ENCODE measurements around the gene ZNF138. TPM values are rescaled to one million over a fixed set of nuclear protein-coding genes. Genes with fewer than 3 reads are reported as not detected.

Gene ZNF138
- total and polyA plus RNA-seq, 2 of the 8 experiments (the other 6 are each of a cell fraction or from before 2014, with no cell fraction given) = 7.5 to 22.6 TPM

DNA sequence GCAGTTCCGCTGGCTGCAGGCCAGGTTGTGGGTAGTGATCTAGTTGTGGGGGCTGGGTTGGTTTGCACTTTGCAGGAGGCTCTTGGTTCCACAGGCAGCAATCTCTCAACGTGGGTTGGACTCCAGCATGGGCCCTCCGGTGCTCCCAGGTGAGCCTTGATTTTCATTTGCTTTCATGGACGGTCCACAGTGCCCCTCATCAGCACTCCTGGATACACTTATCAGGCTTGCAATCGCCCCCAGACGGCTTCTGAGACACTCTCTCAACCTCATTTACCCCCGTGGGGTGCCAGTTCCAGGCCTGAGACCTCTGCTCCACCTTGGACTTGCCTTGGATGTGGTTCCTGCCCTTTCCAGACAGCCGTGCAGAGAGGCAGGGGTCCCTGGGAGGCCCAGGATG lies 77.5 kb downstream of the ZNF138 start:
- Histone ChIP-seq H3K56ac (replicated peaks; ENCODE audit: insufficient read length, low read depth, low read length) (no peak overlapping the region), H3K4me3 (ENCODE audit: extremely low read depth in 1 of 4, insufficient read depth in 2 of 4, low read depth in 3 of 4, low read length in 4 of 4) (no peak overlapping the region), H4K91ac (replicated peaks; ENCODE audit: insufficient read length, low read length) (no peak overlapping the region), H3K27ac (ENCODE audit: low read depth, low read length) (no peak overlapping the region), H3K79me2 (ENCODE audit: control insufficient read depth in 1 of 2, insufficient read depth in 2 of 2, low read length in 2 of 2) (no peaks in the 10 kb centered on the region), H3K18ac (ENCODE audit: extremely low read depth, low read length) (no peak overlapping the region), H2BK15ac (ENCODE audit: low read length) (no peak overlapping the region), H3K23me2 (ENCODE audit: low read depth, low read length) (0 out of 2 replicates have a peak, but pooled peaks cover 1% of the 10 kb centered on the region), H2BK120ac (replicated peaks; ENCODE audit: low read depth, low read length) (no peak overlapping the region), H4K8ac (ENCODE audit: extremely low read depth, insufficient read depth, low read length) (no peak overlapping the region), H2AK5ac (ENCODE audit: low read depth, low read length) (no peak overlapping the region), H2BK5ac (ENCODE audit: low read depth, low read length) (no peak overlapping the region), H2BK20ac (ENCODE audit: low read length) (no peak overlapping the region), H3K4me2 (ENCODE audit: insufficient read depth in 1 of 2, low read depth in 2 of 2, low read length in 2 of 2) (no peak overlapping the region), H3K79me1 (ENCODE audit: low read depth, low read length) (no peaks in the 10 kb centered on the region; the same call in 1 of the 2 replicates), H3K4me1 (replicated peaks in 1 of 4; ENCODE audit: control insufficient read depth in 3 of 4, insufficient read depth in 4 of 4, low read length in 3 of 4) (no peaks in the 10 kb centered on the region), H3K9ac (replicated peaks in 1 of 4; ENCODE audit: extremely low read depth in 1 of 4, low read depth in 3 of 4, low read length in 3 of 4) (no peak overlapping the region), H2BK12ac (ENCODE audit: low read depth, low read length) (no peak overlapping the region), H4K20me1 (replicated peaks in 1 of 2; ENCODE audit: control insufficient read depth in 1 of 2, insufficient read depth in 2 of 2, low read length in 2 of 2) (no peaks in the 10 kb centered on the region), H3K36me3 (ENCODE audit: control insufficient read depth in 2 of 4, insufficient read depth in 4 of 4, low read length in 3 of 4) (no peaks in the 10 kb centered on the region), H3K9me3 (ENCODE audit: insufficient read depth in 2 of 2, low read depth in 1 of 2, low read length in 1 of 2) (peaks cover 5 to 50% of the 10 kb centered on the region in 2 experiments; a peak in 3 of 4 replicates), H3K14ac (ENCODE audit: insufficient read length) (no peak overlapping the region), H3K27me3 (replicated peaks in 1 of 4; ENCODE audit: control insufficient read depth in 3 of 4, extremely low read depth in 1 of 4, insufficient read depth in 3 of 4, low read length in 3 of 4) (peaks cover 0 to 3% (median 1%) of the 10 kb centered on the region in 4 experiments; a peak in 5 of 7 replicates), H3K23ac (ENCODE audit: insufficient read length) (no peak overlapping the region), H4K5ac (ENCODE audit: insufficient read length, low read depth, low read length) (no peak overlapping the region), H3K4ac (replicated peaks; ENCODE audit: insufficient read length, low read depth, low read length) (no peak overlapping the region), H2AFZ (ENCODE audit: low read length) (no peak overlapping the region)
- no peak for FAIRE-seq
- TF ChIP-seq KDM4A (IDR thresholded peaks at IDR 0.05; ENCODE audit: low read depth, low read length, severe bottlenecking) (no peak), CEBPB (IDR thresholded peaks at IDR 0.05; ENCODE audit: low read depth, low read length) (no peak), TEAD4 (IDR thresholded peaks at IDR 0.05; ENCODE audit: low read depth, low read length) (no peak), BCL11A (IDR thresholded peaks at IDR 0.05; ENCODE audit: low read depth in 2 of 2, low read length in 2 of 2) (no peak), GTF2F1 (IDR thresholded peaks at IDR 0.05; ENCODE audit: borderline replicate concordance, low read depth, low read length) (no peak), SRF (IDR thresholded peaks at IDR 0.05; ENCODE audit: low read depth, low read length) (no peak), MAFK (IDR thresholded peaks at IDR 0.05; ENCODE audit: low read depth, low read length) (no peak), CBX8 (IDR thresholded peaks at IDR 0.05; ENCODE audit: borderline replicate concordance, low read depth, low read length) (no peak)
- WGBS, 2 experiments (ENCODE audit: extremely low coverage in 1 of 2, insufficient coverage in 1 of 2, insufficient read length in 1 of 2, insufficient replicate concordance in 2 of 2, low coverage in 1 of 2, low lambda C conversion rate in 2 of 2, missing lambda C conversion rate in 1 of 2) = 88% methylated on average over 8 of the region's 8 CpGs; no CpG with 5 or more reads in 1 of the 2 experiments
- ChIA-PET CTCF (ENCODE audit: partially characterized antibody) (no interaction called here), POLR2A (ENCODE audit: partially characterized antibody) (no interaction called here)
- no peak for DNase-seq (ENCODE audit: low read depth in 1 of 2, low spot score in 2 of 2)
